Vagina (tissue), 2 donors: ENCODE measurements around the gene CEP70. TPM values are rescaled to one million over a fixed set of nuclear protein-coding genes. Genes with fewer than 3 reads are reported as not detected.
"Not testable (repeated sequence)": the region's sequence is repeated elsewhere in the genome, so short reads cannot be mapped to it uniquely, and the experiment has no call there.

ENCODE experiments used
- DNase-seq, 2 donors: peaks; one replicate each; pipeline ENCODE4 v3.0.0-alpha.2; 2017; ENCODE audit errors: extremely low spot score in 2 of 2
- H3K27ac ChIP-seq: fragments of 200-600 bp; sonication (generic); one replicate; pipeline ENCODE4 v1.5.1; 2019
- H3K27me3 ChIP-seq: fragments of 200-600 bp; sonication (generic); one replicate; pipeline ENCODE4 v1.5.1; 2019
- H3K36me3 ChIP-seq, 2 donors: fragments of 200-600 bp; sonication (generic); one replicate each; pipeline ENCODE4 v1.5.1; 2017 to 2019
- H3K4me1 ChIP-seq: fragments of 200-600 bp; sonication (generic); one replicate; pipeline ENCODE4 v1.5.1; 2019
- H3K4me3 ChIP-seq, 2 donors: fragments of 200-600 bp; sonication (generic); 1 replicate in 1 of 2; 2 replicates in 1 of 2; pipeline ENCODE4 v1.5.1; 2016 to 2019
- H3K9me3 ChIP-seq: fragments of 200-600 bp; sonication (generic); one replicate; pipeline ENCODE4 v1.5.1; 2019
- POLR2A ChIP-seq, 2 donors: fragments of 450-650 bp; IDR thresholded peaks; one replicate each; pipeline ENCODE4 v1.6.1; 2017; ENCODE audit warnings: antibody characterized with exemption in 2 of 2, mild to moderate bottlenecking in 2 of 2, moderate library complexity in 2 of 2
- POLR2AphosphoS5 ChIP-seq, 2 donors: sonication (generic); formaldehyde crosslinking; IDR thresholded peaks; one replicate each; pipeline ENCODE4 v1.9.0; 2017; ENCODE audit warnings: antibody characterized with exemption in 2 of 2, mild to moderate bottlenecking in 2 of 2, low read depth in 1 of 2; ENCODE audit not compliant: insufficient read depth in 1 of 2
- intact Hi-C: fragments of 100-400 bp; cut with DNase I; formaldehyde crosslinking; loops from one replicate; pipeline ENCODE4 v1.15.1; 2023
- total RNA-seq: library from RNA; depleted of rRNA; stranded (reverse); fragments of >200 nt; gene quantifications from one replicate; pipeline ENCODE4 v1.2.3, GENCODE V29; 2016
- TF ChIP-seq, protein P1 (sequence below), 3 experiments: fragments of 450-650 bp in 2 of 3; fragments of 200-600 bp in 1 of 3; sonication (generic) in 1 of 3; IDR thresholded peaks; one replicate each; pipeline ENCODE4 v1.5.1; 2017 to 2019; ENCODE audit warnings: antibody characterized with exemption in 3 of 3, mild to moderate bottlenecking in 2 of 3, moderate library complexity in 2 of 3

Gene CEP70
- total RNA-seq, 1 donor from 2014 or later = 31.7 TPM

DNA sequence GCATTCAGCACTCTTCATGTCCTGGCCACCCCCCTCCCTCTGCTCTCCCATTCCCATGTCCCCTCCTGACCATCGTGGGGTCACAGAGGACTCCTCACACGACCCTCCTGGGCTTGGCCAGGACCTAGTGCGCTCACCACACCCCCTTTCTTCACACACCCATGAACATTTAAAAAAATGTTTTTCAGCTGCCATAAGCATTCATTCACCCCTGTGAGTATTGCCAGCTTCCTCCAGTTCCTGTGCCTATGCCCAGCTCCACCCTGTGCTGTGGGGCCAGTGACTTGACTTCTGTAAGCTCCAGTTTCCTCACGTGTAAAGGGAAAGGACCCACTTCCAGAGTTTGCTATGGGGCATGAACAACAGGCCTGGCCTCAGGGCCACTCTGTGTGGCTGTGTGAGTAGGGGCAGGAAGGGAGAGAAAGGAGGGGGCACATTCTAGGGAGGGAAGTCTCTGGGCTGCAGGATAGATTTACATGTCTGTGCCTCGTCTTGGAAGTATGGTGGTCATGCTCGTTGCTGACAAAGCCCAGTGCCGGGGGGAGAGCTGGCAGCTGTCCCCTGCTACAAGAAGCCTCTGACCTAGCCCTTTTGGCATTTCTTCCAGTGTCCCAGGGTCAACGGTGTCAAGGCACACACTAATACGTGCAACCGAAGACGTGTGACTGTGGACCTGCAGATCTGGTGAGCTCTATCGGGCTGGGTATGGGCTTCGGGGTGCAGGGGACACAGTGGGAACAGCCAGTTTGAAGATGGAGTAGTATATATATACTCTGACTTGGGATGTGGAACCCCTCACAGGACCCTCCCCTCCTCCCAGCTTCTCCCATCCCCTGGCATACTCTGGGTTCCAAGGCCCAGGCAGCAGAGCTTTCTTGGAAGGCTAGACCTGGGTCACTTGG is 136.8 kb downstream of the CEP70 start:
- TF ChIP-seq POLR2AphosphoS5 (IDR thresholded peaks at IDR 0.05; ENCODE audit: insufficient read depth in 1 of 2, low read depth in 1 of 2) (no peak), POLR2A (IDR thresholded peaks at IDR 0.05) (no peak)
- TF ChIP-seq, protein P1, sequence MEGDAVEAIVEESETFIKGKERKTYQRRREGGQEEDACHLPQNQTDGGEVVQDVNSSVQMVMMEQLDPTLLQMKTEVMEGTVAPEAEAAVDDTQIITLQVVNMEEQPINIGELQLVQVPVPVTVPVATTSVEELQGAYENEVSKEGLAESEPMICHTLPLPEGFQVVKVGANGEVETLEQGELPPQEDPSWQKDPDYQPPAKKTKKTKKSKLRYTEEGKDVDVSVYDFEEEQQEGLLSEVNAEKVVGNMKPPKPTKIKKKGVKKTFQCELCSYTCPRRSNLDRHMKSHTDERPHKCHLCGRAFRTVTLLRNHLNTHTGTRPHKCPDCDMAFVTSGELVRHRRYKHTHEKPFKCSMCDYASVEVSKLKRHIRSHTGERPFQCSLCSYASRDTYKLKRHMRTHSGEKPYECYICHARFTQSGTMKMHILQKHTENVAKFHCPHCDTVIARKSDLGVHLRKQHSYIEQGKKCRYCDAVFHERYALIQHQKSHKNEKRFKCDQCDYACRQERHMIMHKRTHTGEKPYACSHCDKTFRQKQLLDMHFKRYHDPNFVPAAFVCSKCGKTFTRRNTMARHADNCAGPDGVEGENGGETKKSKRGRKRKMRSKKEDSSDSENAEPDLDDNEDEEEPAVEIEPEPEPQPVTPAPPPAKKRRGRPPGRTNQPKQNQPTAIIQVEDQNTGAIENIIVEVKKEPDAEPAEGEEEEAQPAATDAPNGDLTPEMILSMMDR (IDR thresholded peaks at IDR 0.05) = no peak
- Histone ChIP-seq H3K9me3 (no peaks in the 10 kb centered on the region), H3K36me3 (no peaks in the 10 kb centered on the region), H3K27ac (no peak overlapping the region), H3K4me3 (no peak overlapping the region), H3K27me3 (no peaks in the 10 kb centered on the region), H3K4me1 (no peaks in the 10 kb centered on the region)
- no peak for DNase-seq
- intact Hi-C loops = no loop called here

GRCh38 chr3:138455801-138456716 is 138.0 kb downstream of the CEP70 start:
- H3K36me3 ChIP-seq = no peaks in the 10 kb centered on the region
- DNase-seq = no peak
- intact Hi-C loops = no loop called here
- TF ChIP-seq, protein P1 (IDR thresholded peaks at IDR 0.05) = no peak
- no peak for TF ChIP-seq POLR2AphosphoS5 (IDR thresholded peaks at IDR 0.05; ENCODE audit: insufficient read depth in 1 of 2, low read depth in 1 of 2)
- no peak for TF ChIP-seq POLR2A (IDR thresholded peaks at IDR 0.05)
- no peak overlapping the region for H3K27ac ChIP-seq
- H3K4me3 ChIP-seq = no peak overlapping the region
- H3K9me3 ChIP-seq = no peaks in the 10 kb centered on the region
- H3K27me3 ChIP-seq = no peaks in the 10 kb centered on the region
- H3K4me1 ChIP-seq = no peaks in the 10 kb centered on the region

GRCh38 chr3:138453940-138454339 is 140.1 kb downstream of the CEP70 start:
- intact Hi-C loops, H3K36me3 ChIP-seq: not testable (repeated sequence)

GRCh38 chr3:138452436-138452835 is 141.6 kb downstream of the CEP70 start:
- H3K27me3 ChIP-seq = no peaks in the 10 kb centered on the region
- no peaks in the 10 kb centered on the region for H3K36me3 ChIP-seq
- H3K9me3 ChIP-seq = no peaks in the 10 kb centered on the region
- H3K4me1 ChIP-seq = no peaks in the 10 kb centered on the region
- intact Hi-C loops = no loop called here
- no peak overlapping the region for H3K27ac ChIP-seq
- no peak overlapping the region for H3K4me3 ChIP-seq
- DNase-seq = no peak
- TF ChIP-seq POLR2A (IDR thresholded peaks at IDR 0.05) = no peak

More at GRCh38 chr3:138453940-138454339, 140.1 kb downstream of the CEP70 start:
- DNase-seq, H3K27me3 ChIP-seq, H3K4me3 ChIP-seq, H3K9me3 ChIP-seq, H3K27ac ChIP-seq, H3K4me1 ChIP-seq: not testable (repeated sequence)

DNA sequence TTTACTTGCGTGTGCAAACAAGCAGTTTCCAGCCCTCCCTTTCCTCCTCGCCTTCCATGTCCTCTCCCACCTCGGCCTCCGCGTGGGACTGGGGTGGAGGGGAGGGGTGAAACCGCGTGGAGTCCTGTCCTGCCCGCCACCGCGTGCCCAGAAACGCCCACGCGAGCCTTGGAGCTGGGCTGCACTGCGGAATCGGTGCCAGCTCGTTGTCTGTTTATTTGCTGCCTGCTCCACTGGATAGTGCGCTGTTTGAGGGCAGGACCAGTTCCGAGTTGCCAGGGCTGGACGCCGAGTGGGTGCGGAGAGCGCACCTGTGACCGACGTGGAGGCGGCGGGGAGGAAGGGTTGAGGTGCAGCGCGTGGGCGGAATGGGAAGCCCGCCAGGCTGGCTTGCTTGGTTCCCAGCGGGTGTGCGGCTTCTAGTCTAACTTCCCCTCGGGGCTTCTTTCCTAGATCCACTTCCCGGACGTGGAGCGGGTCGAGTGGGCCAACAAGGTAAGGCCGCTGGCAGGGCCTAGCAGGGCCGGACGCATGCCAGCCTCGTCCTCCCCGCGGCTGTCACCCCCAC is 142.4 kb downstream of the CEP70 start:
- no peaks in the 10 kb centered on the region for H3K4me1 ChIP-seq
- H3K36me3 ChIP-seq = no peaks in the 10 kb centered on the region
- TF ChIP-seq, protein P1 (IDR thresholded peaks at IDR 0.05) = no peak
- TF ChIP-seq POLR2AphosphoS5 (IDR thresholded peaks at IDR 0.05; ENCODE audit: insufficient read depth in 1 of 2, low read depth in 1 of 2) (no peak), POLR2A (IDR thresholded peaks at IDR 0.05) (no peak)
- intact Hi-C loops = no loop called here
- DNase-seq = no peak
- no peak overlapping the region for H3K27ac ChIP-seq
- no peaks in the 10 kb centered on the region for H3K27me3 ChIP-seq
- no peak overlapping the region for H3K4me3 ChIP-seq
- H3K9me3 ChIP-seq = no peaks in the 10 kb centered on the region
